LHCN-M2 (cell line): ENCODE data around the gene AIP. TPM values are rescaled to one million over a fixed set of nuclear protein-coding genes. Genes with fewer than 3 reads are reported as not detected.
"Not testable (repeated sequence)": the region's sequence is repeated elsewhere in the genome, so short reads cannot be mapped to it uniquely, and the experiment has no call there.

Experiments
- DNase-seq: peaks from one replicate; pipeline ENCODE4 v3.0.0-alpha.2; 2012; ENCODE audit warnings: low read depth
- total RNA-seq: library from RNA; depleted of rRNA; stranded (reverse); fragments of >200 nt; gene quantifications from 2 replicates; pipeline ENCODE4 v1.2.3, GENCODE V29; 2014

The AIP gene
- total RNA-seq, 1 experiment from 2014 or later = 78.2 TPM

DNA sequence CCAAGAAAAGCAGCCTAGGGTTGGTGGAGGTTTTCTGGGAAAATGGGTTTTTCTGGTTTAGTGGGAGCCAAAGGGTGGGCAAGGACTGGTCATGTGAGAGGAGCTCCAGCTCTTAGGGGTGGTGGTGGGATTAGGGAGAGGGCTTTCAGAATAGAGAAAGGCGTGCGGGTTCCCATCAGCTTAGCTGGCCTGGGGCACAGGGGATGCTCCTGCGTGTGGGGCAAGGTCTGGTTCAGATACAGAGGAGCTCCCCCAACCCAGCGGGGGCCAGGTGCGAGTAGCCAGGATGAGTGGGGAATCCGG is 14.4 kb upstream of the AIP start:
- DNase-seq = no peak

GRCh38 chr11:67468759-67469507 is 13.9 kb upstream of the AIP start, which contains the start of gene TMEM134:
TSS of gene TMEM134 (minus strand) at chr11:67469251. CDS start at chr11:67469192, 59 bp downstream.
- peak; percentile 86 for DNase-seq

GRCh38 chr11:67469508-67469811 is 13.4 kb upstream of the AIP start:
- no peak for DNase-seq

- DNase-seq = no peak
Observed at GRCh38 chr11:67470337-67471002, 12.4 kb upstream of the AIP start.

DNA sequence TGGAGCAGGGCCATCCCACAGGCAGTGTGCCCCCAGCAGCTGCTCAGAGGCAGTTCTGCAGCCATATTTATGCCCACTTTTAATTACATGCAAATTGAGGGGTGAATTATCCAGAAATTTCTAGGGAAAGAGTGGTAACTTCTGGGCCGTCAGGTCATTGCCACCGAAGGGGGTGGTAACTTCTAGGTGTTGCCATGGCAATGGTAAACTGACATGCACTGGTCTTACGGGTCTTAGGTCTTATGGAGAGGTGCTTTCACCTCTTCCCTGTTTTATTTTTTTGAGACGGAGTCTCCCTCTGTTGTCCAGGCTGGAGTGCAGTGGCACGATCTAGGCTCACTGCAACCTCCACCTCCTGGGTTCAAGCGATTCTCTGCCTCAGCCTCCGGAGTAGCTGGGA is 9.9 kb upstream of the AIP start:
- no peak for DNase-seq

- not testable (repeated sequence) for DNase-seq
Observed at GRCh38 chr11:67476692-67477091, 6.1 kb upstream of the AIP start.

GRCh38 chr11:67477344-67478050 is 5.3 kb upstream of the AIP start:
- not testable (repeated sequence) for DNase-seq

GRCh38 chr11:67482275-67482826 is 475 bp upstream of the AIP start:
- DNase-seq = no peak

- no peak for DNase-seq
Observed at GRCh38 chr11:67483831-67484665, 1.2 kb downstream of the AIP start.

GRCh38 chr11:67484847-67485311 is 2.1 kb downstream of the AIP start:
- no peak for DNase-seq

DNA sequence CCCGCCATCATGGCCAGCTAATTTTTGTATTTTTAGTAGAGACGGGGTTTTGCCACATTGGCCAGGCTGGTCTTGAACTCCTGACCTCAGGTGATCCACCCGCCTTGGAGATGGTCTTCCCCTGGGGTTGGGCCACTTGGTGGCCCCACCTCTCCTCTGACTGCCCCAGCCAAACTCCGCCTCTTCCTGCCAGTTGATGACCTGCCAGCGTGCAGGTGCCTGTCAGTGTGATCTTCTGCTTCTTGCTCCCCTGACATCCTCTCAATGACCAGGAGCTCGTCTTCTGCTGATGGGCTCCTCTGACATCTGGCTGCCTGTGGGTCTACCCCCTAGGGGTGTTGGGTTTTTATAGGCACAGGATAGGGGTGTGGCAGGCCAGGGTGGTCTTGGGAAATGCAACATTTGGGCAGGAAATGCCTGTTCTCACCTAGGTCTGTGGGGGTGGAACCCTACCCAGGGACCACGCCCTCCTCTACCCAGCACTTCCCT is 3.1 kb downstream of the AIP start:
- not testable (repeated sequence) for DNase-seq

- no peak for DNase-seq
Observed at GRCh38 chr11:67486481-67487195, 3.8 kb downstream of the AIP start.

GRCh38 chr11:67489203-67489884 is 6.5 kb downstream of the AIP start:
- no peak for DNase-seq

DNA sequence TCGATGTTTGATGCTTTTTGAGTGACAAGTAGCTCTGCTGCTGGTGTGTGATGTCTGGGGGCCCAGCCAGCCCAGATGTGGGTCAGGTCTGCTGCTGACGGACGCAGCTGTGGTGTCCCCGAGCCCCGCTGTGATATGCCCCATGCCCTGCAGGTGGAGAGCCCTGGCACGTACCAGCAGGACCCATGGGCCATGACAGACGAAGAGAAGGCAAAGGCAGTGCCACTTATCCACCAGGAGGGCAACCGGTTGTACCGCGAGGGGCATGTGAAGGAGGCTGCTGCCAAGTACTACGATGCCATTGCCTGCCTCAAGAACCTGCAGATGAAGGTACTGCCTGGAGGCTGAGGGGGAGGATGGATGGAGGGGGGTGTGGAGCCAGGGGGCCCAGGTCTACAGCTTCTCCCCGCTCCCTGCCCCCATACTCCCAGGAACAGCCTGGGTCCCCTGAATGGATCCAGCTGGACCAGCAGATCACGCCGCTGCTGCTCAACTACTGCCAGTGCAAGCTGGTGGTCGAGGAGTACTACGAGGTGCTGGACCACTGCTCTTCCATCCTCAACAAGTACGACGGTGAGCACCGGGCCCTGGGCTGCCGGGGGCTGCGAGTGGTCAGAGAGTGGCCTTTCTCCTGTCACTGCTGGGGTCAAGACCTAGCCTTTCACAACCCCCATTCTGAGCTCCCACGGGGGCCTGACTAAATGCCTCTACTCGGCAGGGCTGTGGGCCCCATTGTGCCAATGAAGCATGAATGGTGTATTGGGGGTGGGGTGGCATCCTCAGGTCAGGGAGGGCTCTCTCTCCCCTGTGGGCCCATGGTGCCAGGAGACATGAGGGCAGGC is 7.3 kb downstream of the AIP start:
- no peak for DNase-seq

- no peak for DNase-seq
Observed at GRCh38 chr11:67490727-67491065, 7.9 kb downstream of the AIP start.

GRCh38 chr11:67491276-67492068 is 8.6 kb downstream of the AIP start:
- no peak for DNase-seq

GRCh38 chr11:67492069-67492727 is 9.4 kb downstream of the AIP start:
- no peak for DNase-seq
